GM23338 (cell line): ENCODE measurements around the gene MAST4. TPM values are rescaled to one million over a fixed set of nuclear protein-coding genes. Genes with fewer than 3 reads are reported as not detected.

Experiments used
- ATAC-seq: fragments of 200-7000 bp; cut with Tn5 transposase; 3 replicates; pipeline ENCODE4 v1.9.1; 2020
- DNase-seq: peaks from one replicate; pipeline ENCODE4 v3.0.0-alpha.2; 2015; ENCODE audit warnings: low spot score
- H2AFZ ChIP-seq: fragments of 200-600 bp; sonication (generic); 2 replicates; pipeline ENCODE4 v1.8.0; 2016; ENCODE audit warnings: antibody characterized with exemption, mild to moderate bottlenecking, moderate library complexity
- H3F3A ChIP-seq: fragments of 200-600 bp; sonication (generic); replicated peaks from 2 replicates; pipeline ENCODE4 v1.8.0; 2017; ENCODE audit warnings: antibody characterized with exemption, mixed run types, low read depth
- H3K27ac ChIP-seq: fragments of 200-600 bp; sonication (generic); 2 replicates; pipeline ENCODE4 v1.6.1; 2016; ENCODE audit warnings: low read depth
- H3K27me3 ChIP-seq: fragments of 200-600 bp; sonication (generic); 2 replicates; pipeline ENCODE4 v1.8.0; 2016; ENCODE audit warnings: mild to moderate bottlenecking, mixed run types, moderate library complexity; ENCODE audit not compliant: insufficient read depth
- H3K36me3 ChIP-seq: fragments of 200-600 bp; sonication (generic); 2 replicates; pipeline ENCODE4 v1.8.0; 2016; ENCODE audit warnings: mild to moderate bottlenecking; ENCODE audit not compliant: insufficient read depth
- H3K4me1 ChIP-seq: fragments of 200-600 bp; sonication (generic); 2 replicates; pipeline ENCODE4 v1.8.0; 2016; ENCODE audit warnings: mild to moderate bottlenecking, moderate library complexity; ENCODE audit not compliant: insufficient read depth
- H3K4me2 ChIP-seq: fragments of 200-600 bp; sonication (generic); 2 replicates; pipeline ENCODE4 v1.7.1; 2017; ENCODE audit warnings: mixed run types
- H3K4me3 ChIP-seq: fragments of 200-600 bp; sonication (generic); 2 replicates; pipeline ENCODE4 v1.6.1; 2016; ENCODE audit warnings: mixed run types
- H3K79me2 ChIP-seq: fragments of 200-600 bp; sonication (generic); replicated peaks from 2 replicates; pipeline ENCODE4 v1.8.0; 2017; ENCODE audit warnings: mild to moderate bottlenecking; ENCODE audit not compliant: insufficient read depth
- H3K9me2 ChIP-seq: fragments of 200-600 bp; sonication (generic); 2 replicates; pipeline ENCODE4 v1.8.0; 2017; ENCODE audit not compliant: insufficient read depth
- H4K20me1 ChIP-seq: fragments of 200-600 bp; sonication (generic); replicated peaks from 2 replicates; pipeline ENCODE4 v1.8.0; 2017; ENCODE audit warnings: mild to moderate bottlenecking; ENCODE audit not compliant: insufficient read depth
- H3K27ac Mint-ChIP-seq: 2 replicates; pipeline ENCODE4 v1.8.0; 2020; ENCODE audit warnings: inconsistent platforms, mild to moderate bottlenecking, moderate library complexity, mixed read lengths
- H3K27me3 Mint-ChIP-seq: 3 replicates; pipeline ENCODE4 v1.8.0; 2022; ENCODE audit warnings: low read depth, mild to moderate bottlenecking, moderate library complexity, mixed read lengths, inconsistent platforms; ENCODE audit not compliant: insufficient read depth, poor library complexity
- H3K36me3 Mint-ChIP-seq: 3 replicates; pipeline ENCODE4 v1.8.0; 2021; ENCODE audit warnings: low read depth, mild to moderate bottlenecking, inconsistent platforms, moderate library complexity, mixed read lengths
- H3K4me1 Mint-ChIP-seq: 3 replicates; pipeline ENCODE4 v1.8.0; 2020; ENCODE audit warnings: mild to moderate bottlenecking, inconsistent platforms, mixed read lengths
- H3K4me3 Mint-ChIP-seq: 3 replicates; pipeline ENCODE4 v1.8.0; 2021; ENCODE audit warnings: moderate library complexity, mild to moderate bottlenecking, inconsistent platforms, mixed read lengths
- H3K9me3 Mint-ChIP-seq: 3 replicates; pipeline ENCODE4 v1.8.0; 2020; ENCODE audit warnings: moderate library complexity, mild to moderate bottlenecking, inconsistent platforms, mixed read lengths
- CREB1 ChIP-seq: fragments of 250-450 bp; sonication (Bioruptor Pico); IDR thresholded peaks from 2 replicates; pipeline ENCODE4 v1.5.0; 2020; ENCODE audit warnings: low read depth, mild to moderate bottlenecking, moderate library complexity
- CTCF ChIP-seq, 2 experiments: fragments of 200-600 bp in 1 of 2; sonication (generic) in 1 of 2; conservative IDR thresholded peaks; 2 replicates each; pipeline versions ENCODE4 v1.5.1 to v1.6.1; 2016 to 2017; ENCODE audit warnings: antibody characterized with exemption in 2 of 2, low read depth in 2 of 2, mild to moderate bottlenecking in 2 of 2, moderate library complexity in 1 of 2
- ETS1 ChIP-seq: IDR thresholded peaks from 2 replicates; pipeline ENCODE4 v1.6.1; 2016; ENCODE audit warnings: antibody characterized with exemption
- EZH2 ChIP-seq: fragments of 200-600 bp; sonication (generic); IDR thresholded peaks from one replicate; pipeline ENCODE4 v1.8.0; 2017; ENCODE audit warnings: antibody characterized with exemption, mild to moderate bottlenecking, low read depth; ENCODE audit not compliant: unreplicated experiment
- EZH2phosphoT487 ChIP-seq: fragments of 200-600 bp; sonication (generic); IDR thresholded peaks from one replicate; pipeline ENCODE4 v1.8.1; 2018; ENCODE audit warnings: antibody characterized with exemption; ENCODE audit not compliant: unreplicated experiment
- JUNB ChIP-seq: IDR thresholded peaks from one replicate; pipeline ENCODE4 v1.6.1; 2016; ENCODE audit warnings: antibody characterized with exemption; ENCODE audit not compliant: unreplicated experiment
- NANOG ChIP-seq: IDR thresholded peaks from 2 replicates; pipeline ENCODE4 v1.6.1; 2016; ENCODE audit warnings: antibody characterized with exemption, borderline replicate concordance
- POLR2AphosphoS5 ChIP-seq: IDR thresholded peaks from 2 replicates; pipeline ENCODE4 v1.6.1; 2016; ENCODE audit warnings: antibody characterized with exemption, low read depth
- REST ChIP-seq: IDR thresholded peaks from one replicate; pipeline ENCODE4 v1.6.1; 2018; ENCODE audit warnings: antibody characterized with exemption; ENCODE audit not compliant: unreplicated experiment
- STAT1 ChIP-seq: IDR thresholded peaks from one replicate; pipeline ENCODE4 v1.6.1; 2016; ENCODE audit warnings: antibody characterized with exemption; ENCODE audit not compliant: unreplicated experiment
- ZNF114 ChIP-seq: fragments of 250-450 bp; sonication (Bioruptor Pico); IDR thresholded peaks from 2 replicates; pipeline ENCODE4 v1.5.0; 2020; ENCODE audit warnings: mild to moderate bottlenecking, moderate library complexity
- ZNF331 ChIP-seq: fragments of 250-450 bp; sonication (Bioruptor Pico); IDR thresholded peaks from 2 replicates; pipeline ENCODE4 v1.5.0; 2020; ENCODE audit warnings: low read depth, mild to moderate bottlenecking, moderate library complexity
- ZNF462 ChIP-seq: fragments of 250-450 bp; sonication (Bioruptor Pico); IDR thresholded peaks from 2 replicates; pipeline ENCODE4 v1.5.0; 2020; ENCODE audit warnings: mild to moderate bottlenecking, moderate library complexity
- polyA plus RNA-seq: library from polyadenylated mRNA; unstranded; fragments of >200 nt; fragmentation: Nextera tagmentation; extraction: Ambion mirVana; gene quantifications from 2 replicates; pipeline ENCODE4 v1.2.1, GENCODE V29; 2016
- total RNA-seq: library from RNA; depleted of rRNA; stranded (reverse); fragments of >200 nt; shearing (Covaris generic); gene quantifications from 2 replicates; pipeline ENCODE4 v1.2.3, GENCODE V29; 2014

The MAST4 gene
- total and polyA plus RNA-seq, 2 experiments from 2014 or later = 3.6 to 8.5 TPM

GRCh38 chr5:66859526-66859925 lies 263.3 kb downstream of the MAST4 start:
- TF ChIP-seq NANOG = no peak
- no peak for TF ChIP-seq CREB1 (CRISPR knock-in tag)
- TF ChIP-seq ZNF114 (CRISPR knock-in tag) = no peak
- no peak for TF ChIP-seq ZNF462 (CRISPR knock-in tag)
- TF ChIP-seq REST = no peak
- no peak for TF ChIP-seq JUNB
- no peak for TF ChIP-seq STAT1
- no peak for TF ChIP-seq EZH2
- no peak for TF ChIP-seq ETS1
- TF ChIP-seq CTCF (conservative IDR thresholded peaks at IDR 0.05; ENCODE audit: low read depth in 2 of 2) = no peak
- no peak for TF ChIP-seq EZH2phosphoT487
- TF ChIP-seq ZNF331 (CRISPR knock-in tag) = no peak
- TF ChIP-seq POLR2AphosphoS5 = no peak
- Mint-ChIP-seq H3K36me3 (no peaks in the 10 kb centered on the region), H3K27me3 (no peaks in the 10 kb centered on the region), H3K4me1 (peaks cover 30% of the 10 kb centered on the region), H3K27ac (no peak overlapping the region), H3K9me3 (no peaks in the 10 kb centered on the region), H3K4me3 (no peak overlapping the region)
- Histone ChIP-seq H3K4me1 (peaks cover 21% of the 10 kb centered on the region), H3F3A (no peaks in the 10 kb centered on the region), H3K27ac (no peak overlapping the region), H3K79me2 (no peaks in the 10 kb centered on the region), H3K27me3 (no peaks in the 10 kb centered on the region), H4K20me1 (no peaks in the 10 kb centered on the region), H3K4me3 (no peak overlapping the region), H3K9me2 (no peaks in the 10 kb centered on the region), H2AFZ (no peak overlapping the region), H3K36me3 (no peaks in the 10 kb centered on the region), H3K4me2 (no peak overlapping the region)
- ATAC-seq (no peak), DNase-seq (no peak)
